ENCODE measurements around the gene SERPINB3. TPM values are rescaled to one million over a fixed set of nuclear protein-coding genes. Genes with fewer than 3 reads are reported as not detected.

The SERPINB3 gene
- total RNA-seq, 1 experiment from 2014 or later = not detected

DNA sequence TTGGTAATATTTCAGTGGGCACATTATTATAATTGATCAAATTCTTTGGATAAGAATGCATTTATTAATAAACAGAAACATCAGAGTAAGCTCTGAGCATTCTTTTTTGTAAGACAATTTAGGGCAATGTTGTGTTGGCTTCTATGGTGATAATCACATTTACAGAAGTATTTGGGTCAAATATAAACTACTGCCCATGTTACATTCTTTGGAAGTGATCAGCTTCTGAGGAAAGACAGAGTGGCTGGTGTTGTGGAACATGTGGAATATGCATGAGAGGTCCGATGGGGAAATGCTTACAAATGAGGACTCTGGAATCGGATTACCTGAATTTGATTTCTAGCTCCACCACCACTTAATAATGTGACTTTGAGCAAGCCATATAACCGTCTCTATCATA, 55.2 kb downstream of the SERPINB3 start:
- Histone ChIP-seq H3K4me3 (replicated peaks in 1 of 2; ENCODE audit: low read depth in 1 of 2, low read length in 2 of 2) (no peak overlapping the region), H3K4me2 (ENCODE audit: low read length) (no peak overlapping the region), H3K36me3 (ENCODE audit: control insufficient read depth in 1 of 2, insufficient read depth in 2 of 2, low read length in 2 of 2) (no peaks in the 10 kb centered on the region), H4K20me1 (ENCODE audit: insufficient read depth) (no peaks in the 10 kb centered on the region), H3K79me2 (ENCODE audit: insufficient read depth, low read length) (no peaks in the 10 kb centered on the region), H3K9me2 (ENCODE audit: insufficient read depth) (no peaks in the 10 kb centered on the region), H3K27me3 (ENCODE audit: insufficient read depth, low read length) (no peaks in the 10 kb centered on the region), H3K9me3 (ENCODE audit: control insufficient read depth in 1 of 2, insufficient read depth in 1 of 2, low read depth in 1 of 2, low read length in 2 of 2) (no peaks in the 10 kb centered on the region), H3K27ac (ENCODE audit: low read depth, low read length) (no peak overlapping the region), H3K9ac (ENCODE audit: low read length) (no peak overlapping the region), H2AFZ (ENCODE audit: low read depth, low read length, poor library complexity, severe bottlenecking) (no peak overlapping the region), H3K4me1 (ENCODE audit: control insufficient read depth in 1 of 2, insufficient read depth in 2 of 2, low read length in 2 of 2) (peaks cover 5 to 25% of the 10 kb centered on the region in 2 experiments; a peak in 3 of 4 replicates)
- POLR2A ChIA-PET = no interaction called here
- TF ChIP-seq ELF1 (IDR thresholded peaks at IDR 0.05; ENCODE audit: borderline replicate concordance, low read depth) (no peak), JUND (IDR thresholded peaks at IDR 0.05) (no peak), ZNF274 (IDR thresholded peaks at IDR 0.05; ENCODE audit: low read depth, low read length) (no peak), POLR2AphosphoS5 (IDR thresholded peaks at IDR 0.05; ENCODE audit: low read depth, low read length) (no peak), CEBPB (IDR thresholded peaks at IDR 0.05; ENCODE audit: low read depth) (no peak), SP1 (IDR thresholded peaks at IDR 0.05; ENCODE audit: low read depth) (no peak), FOSL1 (IDR thresholded peaks at IDR 0.05; ENCODE audit: low read depth) (no peak), RAD21 (IDR thresholded peaks at IDR 0.05; ENCODE audit: low read depth) (no peak), POLR2A (IDR thresholded peaks at IDR 0.05; ENCODE audit: borderline replicate concordance, extremely low read depth, insufficient read depth, insufficient read length) (no peak), YY1 (IDR thresholded peaks at IDR 0.05; ENCODE audit: extremely low read depth, insufficient replicate concordance, low read depth, low read length) (no peak), CBX3 (IDR thresholded peaks at IDR 0.05; ENCODE audit: low read depth) (no peak), EGR1 (IDR thresholded peaks at IDR 0.05; ENCODE audit: low read depth) (no peak)
- TF ChIP-seq, protein P1, sequence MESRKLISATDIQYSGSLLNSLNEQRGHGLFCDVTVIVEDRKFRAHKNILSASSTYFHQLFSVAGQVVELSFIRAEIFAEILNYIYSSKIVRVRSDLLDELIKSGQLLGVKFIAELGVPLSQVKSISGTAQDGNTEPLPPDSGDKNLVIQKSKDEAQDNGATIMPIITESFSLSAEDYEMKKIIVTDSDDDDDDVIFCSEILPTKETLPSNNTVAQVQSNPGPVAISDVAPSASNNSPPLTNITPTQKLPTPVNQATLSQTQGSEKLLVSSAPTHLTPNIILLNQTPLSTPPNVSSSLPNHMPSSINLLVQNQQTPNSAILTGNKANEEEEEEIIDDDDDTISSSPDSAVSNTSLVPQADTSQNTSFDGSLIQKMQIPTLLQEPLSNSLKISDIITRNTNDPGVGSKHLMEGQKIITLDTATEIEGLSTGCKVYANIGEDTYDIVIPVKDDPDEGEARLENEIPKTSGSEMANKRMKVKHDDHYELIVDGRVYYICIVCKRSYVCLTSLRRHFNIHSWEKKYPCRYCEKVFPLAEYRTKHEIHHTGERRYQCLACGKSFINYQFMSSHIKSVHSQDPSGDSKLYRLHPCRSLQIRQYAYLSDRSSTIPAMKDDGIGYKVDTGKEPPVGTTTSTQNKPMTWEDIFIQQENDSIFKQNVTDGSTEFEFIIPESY (IDR thresholded peaks at IDR 0.05; ENCODE audit: extremely low read depth, insufficient replicate concordance, low read length) = no peak
- TF ChIP-seq, protein P2, sequence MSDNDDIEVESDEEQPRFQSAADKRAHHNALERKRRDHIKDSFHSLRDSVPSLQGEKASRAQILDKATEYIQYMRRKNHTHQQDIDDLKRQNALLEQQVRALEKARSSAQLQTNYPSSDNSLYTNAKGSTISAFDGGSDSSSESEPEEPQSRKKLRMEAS (IDR thresholded peaks at IDR 0.05) = no peak
- TF ChIP-seq, protein P3, sequence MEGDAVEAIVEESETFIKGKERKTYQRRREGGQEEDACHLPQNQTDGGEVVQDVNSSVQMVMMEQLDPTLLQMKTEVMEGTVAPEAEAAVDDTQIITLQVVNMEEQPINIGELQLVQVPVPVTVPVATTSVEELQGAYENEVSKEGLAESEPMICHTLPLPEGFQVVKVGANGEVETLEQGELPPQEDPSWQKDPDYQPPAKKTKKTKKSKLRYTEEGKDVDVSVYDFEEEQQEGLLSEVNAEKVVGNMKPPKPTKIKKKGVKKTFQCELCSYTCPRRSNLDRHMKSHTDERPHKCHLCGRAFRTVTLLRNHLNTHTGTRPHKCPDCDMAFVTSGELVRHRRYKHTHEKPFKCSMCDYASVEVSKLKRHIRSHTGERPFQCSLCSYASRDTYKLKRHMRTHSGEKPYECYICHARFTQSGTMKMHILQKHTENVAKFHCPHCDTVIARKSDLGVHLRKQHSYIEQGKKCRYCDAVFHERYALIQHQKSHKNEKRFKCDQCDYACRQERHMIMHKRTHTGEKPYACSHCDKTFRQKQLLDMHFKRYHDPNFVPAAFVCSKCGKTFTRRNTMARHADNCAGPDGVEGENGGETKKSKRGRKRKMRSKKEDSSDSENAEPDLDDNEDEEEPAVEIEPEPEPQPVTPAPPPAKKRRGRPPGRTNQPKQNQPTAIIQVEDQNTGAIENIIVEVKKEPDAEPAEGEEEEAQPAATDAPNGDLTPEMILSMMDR (IDR thresholded peaks at IDR 0.05 in 2 of 3, conservative IDR thresholded peaks at IDR 0.05 in 1 of 3; ENCODE audit: borderline replicate concordance in 1 of 3, insufficient read depth in 1 of 3, low read depth in 2 of 3, low read length in 2 of 3) = no peak
- no TSS peak for BruUV-seq (replicated peaks)
- DNase-seq (ENCODE audit: low read depth, low spot score) = no peak
- RAD21 ChIA-PET (ENCODE audit: low non-redundant PET in 1 of 2, low total read pairs in 2 of 2, uncharacterized antibody in 2 of 2, unreplicated experiment in 2 of 2) = interaction anchor here in 1 of 2 experiments (1.2 kb wide), 1 partner anchor 330 kb away, joined by 3 read pairs; no protein-coding TSS in a partner anchor
- CTCF ChIA-PET = no interaction called here
- no peak for ATAC-seq
- intact Hi-C loops (cut with micrococcal nuclease) = no loop called here

Other genes with a start within 250 kb of the SERPINB3 start
- 68.3 TPM for gene VPS4B, start 239.4 kb downstream of the SERPINB3 start, total RNA-seq (2021; ENCODE audit: unreplicated experiment)
- gene SERPINB5, start 184.9 kb downstream of the SERPINB3 start, total RNA-seq (2021; ENCODE audit: unreplicated experiment) = 19.5 TPM
- not detected for gene SERPINB12, start 119.5 kb downstream of the SERPINB3 start, total RNA-seq (2021; ENCODE audit: unreplicated experiment)
- 0.07 TPM for gene SERPINB13, start 74.5 kb downstream of the SERPINB3 start, total RNA-seq (2021; ENCODE audit: unreplicated experiment)
- not detected for gene SERPINB4, start 17.6 kb downstream of the SERPINB3 start, total RNA-seq (2021; ENCODE audit: unreplicated experiment)
- gene SERPINB11, start 41.1 kb upstream of the SERPINB3 start, total RNA-seq (2021; ENCODE audit: unreplicated experiment) = not detected
- gene SERPINB7, start 113.5 kb upstream of the SERPINB3 start, total RNA-seq (2021; ENCODE audit: unreplicated experiment) = not detected
- not detected for gene SERPINB2, start 225.8 kb upstream of the SERPINB3 start, total RNA-seq (2021; ENCODE audit: unreplicated experiment)
- not detected for gene SERPINB10, start 246.1 kb upstream of the SERPINB3 start, total RNA-seq (2021; ENCODE audit: unreplicated experiment)

Data from HCT116 (cell line).